GM21723 (cell line): ENCODE results near the gene SIGLEC5.
A peak's percentile ranks its signal among the peaks of the same experiment; 100 is the strongest.

Source experiments
- ATAC-seq: cut with Tn5 transposase; IDR thresholded peaks from one replicate; pipeline ENCODE4 v1.9.1; 2021; ENCODE audit warnings: mild to moderate bottlenecking, moderate library complexity; ENCODE audit not compliant: unreplicated experiment

Gene SIGLEC5

DNA sequence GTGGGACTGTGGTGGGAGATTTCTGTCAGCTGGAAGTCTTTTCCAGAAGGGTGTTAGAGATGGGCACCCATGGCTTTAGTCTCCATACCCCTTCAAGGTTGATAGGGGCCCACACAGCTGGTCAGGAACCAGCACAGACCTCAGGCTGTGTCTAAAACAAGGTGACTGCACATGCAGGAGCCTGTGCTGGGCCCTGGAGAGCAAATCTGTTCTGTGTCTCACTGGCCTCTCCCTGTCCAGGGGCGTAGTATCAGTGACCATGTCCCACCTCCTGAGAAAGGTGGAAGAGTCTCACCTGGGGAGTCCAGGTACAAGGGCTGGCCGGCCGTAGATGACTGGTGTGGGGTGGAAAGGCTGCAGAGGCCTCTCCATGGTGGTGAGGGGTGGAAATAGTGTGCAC lies 39.8 kb downstream of the SIGLEC5 start:
- no peak for ATAC-seq

DNA sequence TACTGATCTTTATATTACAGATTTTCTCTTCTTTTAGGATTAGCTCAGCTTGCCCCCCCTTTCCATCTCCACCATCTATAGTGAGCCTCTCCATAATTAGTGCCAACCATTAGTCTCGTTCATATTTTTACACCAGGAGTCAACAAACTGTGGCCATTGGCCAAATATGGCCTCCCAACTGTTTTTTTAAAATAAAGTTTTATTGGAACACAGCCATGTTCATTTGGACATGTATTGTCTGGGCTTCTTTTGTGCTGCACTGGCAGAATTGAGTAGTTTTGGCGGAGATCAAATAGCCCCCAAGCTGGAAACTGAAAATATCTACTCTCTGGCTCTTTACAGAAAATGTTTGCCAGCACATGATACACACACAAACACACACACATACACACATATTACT lies 40.7 kb downstream of the SIGLEC5 start:
- no peak for ATAC-seq

DNA sequence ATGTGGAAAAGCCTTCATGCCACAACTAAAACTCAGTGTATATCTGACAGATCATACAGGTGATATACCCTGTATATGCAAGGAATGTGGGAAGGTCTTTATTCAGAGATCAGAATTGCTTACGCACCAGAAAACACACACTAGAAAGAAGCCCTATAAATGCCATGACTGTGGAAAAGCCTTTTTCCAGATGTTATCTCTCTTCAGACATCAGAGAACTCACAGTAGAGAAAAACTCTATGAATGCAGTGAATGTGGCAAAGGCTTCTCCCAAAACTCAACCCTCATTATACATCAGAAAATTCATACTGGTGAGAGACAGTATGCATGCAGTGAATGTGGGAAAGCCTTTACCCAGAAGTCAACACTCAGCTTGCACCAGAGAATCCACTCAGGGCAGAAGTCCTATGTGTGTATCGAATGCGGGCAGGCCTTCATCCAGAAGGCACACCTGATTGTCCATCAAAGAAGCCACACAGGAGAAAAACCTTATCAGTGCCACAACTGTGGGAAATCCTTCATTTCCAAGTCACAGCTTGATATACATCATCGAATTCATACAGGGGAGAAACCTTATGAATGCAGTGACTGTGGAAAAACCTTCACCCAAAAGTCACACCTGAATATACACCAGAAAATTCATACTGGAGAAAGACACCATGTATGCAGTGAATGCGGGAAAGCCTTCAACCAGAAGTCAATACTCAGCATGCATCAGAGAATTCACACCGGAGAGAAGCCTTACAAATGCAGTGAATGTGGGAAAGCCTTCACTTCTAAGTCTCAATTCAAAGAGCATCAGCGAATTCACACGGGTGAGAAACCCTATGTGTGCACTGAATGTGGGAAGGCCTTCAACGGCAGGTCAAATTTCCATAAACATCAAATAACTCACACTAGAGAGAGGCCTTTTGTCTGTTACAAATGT lies 42.7 kb downstream of the SIGLEC5 start:
- no peak for ATAC-seq

DNA sequence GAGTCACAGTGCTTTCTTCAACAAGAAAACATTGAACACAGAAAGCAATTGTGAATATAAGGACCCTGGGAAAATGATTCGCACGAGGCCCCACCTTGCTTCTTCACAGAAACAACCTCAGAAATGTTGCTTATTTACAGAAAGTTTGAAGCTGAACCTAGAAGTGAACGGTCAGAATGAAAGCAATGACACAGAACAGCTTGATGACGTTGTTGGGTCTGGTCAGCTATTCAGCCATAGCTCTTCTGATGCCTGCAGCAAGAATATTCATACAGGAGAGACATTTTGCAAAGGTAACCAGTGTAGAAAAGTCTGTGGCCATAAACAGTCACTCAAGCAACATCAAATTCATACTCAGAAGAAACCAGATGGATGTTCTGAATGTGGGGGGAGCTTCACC lies 43.4 kb downstream of the SIGLEC5 start:
- no peak for ATAC-seq

DNA sequence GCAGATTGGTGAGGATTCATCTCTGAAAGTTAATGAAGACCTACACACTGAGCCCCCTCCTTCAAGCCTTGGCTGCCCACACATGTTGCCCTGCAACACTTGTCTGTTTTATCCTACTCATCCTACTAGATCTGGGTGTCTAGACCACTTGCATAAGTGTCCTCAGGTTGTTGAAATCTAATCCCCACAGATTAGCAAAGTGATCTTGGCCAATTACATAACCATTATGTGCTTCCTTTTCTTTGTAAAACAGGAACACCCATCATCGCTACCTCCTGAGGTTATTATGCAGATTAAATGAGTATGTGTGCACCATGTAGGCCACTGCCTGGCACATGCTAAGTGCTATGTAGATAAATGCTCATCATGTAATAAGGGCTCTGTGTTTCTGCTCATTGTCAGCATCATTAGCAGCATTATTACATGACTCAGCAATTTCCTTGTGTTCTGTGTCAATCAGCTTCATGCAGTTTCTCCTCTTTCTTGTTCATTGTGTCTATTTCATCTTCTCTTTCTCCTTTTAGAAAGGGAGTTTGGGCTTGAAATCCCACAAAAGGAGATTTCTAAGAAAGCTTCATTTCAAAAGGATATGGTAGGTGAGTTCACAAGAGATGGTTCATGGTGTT lies 44.0 kb downstream of the SIGLEC5 start:
- ATAC-seq, result no peak

DNA sequence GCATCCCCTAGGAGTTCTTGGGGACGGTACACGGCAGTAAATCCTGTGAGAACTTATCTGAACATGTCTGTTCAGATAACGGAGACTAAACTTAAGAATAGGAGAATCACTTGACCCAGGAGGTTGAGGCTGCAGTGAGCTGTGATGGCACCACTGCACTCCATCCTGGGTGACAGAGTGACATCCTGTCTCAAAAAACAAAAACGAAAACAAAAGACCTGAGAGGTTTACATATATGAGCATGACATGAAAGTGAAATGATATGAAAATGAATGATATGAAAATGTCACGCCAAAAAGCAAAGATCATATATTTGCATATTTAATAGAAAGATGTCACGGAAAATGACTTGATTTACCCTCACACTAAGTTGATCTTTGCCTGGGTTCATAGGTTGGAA lies 53.4 kb downstream of the SIGLEC5 start:
- no peak for ATAC-seq

DNA sequence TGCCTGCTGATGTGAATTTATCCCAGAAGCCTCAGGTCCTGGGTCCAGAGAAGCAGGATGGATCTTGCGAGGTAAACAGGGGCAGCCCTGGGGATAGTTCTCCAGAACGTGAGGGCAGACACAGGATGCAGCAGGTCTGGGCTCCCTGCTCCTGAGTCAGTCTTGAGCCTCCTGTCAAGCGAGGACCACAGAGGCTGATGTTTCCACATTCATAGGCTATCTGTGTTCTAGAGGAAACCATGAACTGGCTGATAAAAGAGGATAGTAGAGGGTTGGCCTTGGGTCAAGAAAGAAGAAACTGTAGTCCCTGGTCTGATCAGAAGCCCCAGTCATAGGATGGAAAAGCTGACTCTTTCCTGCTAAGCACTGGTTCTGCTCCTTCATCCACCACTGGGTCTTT lies 56.9 kb downstream of the SIGLEC5 start:
- no peak for ATAC-seq

DNA sequence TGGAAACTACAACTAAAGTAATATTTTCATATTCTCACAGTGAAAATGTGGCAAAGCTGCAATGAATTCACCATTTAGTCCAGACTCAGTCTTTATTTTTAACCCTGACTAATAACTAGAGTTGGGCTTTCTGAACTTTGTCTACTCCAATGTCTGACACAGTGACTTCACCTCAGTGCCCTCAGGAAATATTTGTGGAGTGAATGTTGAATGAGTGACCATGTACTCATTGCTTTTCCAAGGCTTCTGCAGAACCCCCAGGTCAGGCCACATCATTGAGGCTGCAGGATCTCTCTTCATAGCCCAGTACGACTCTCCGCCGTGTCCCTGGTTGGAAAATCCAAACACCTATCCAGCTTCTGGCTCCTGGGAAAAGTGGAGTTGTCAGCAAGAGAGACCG lies 57.3 kb downstream of the SIGLEC5 start:
- no peak for ATAC-seq

DNA sequence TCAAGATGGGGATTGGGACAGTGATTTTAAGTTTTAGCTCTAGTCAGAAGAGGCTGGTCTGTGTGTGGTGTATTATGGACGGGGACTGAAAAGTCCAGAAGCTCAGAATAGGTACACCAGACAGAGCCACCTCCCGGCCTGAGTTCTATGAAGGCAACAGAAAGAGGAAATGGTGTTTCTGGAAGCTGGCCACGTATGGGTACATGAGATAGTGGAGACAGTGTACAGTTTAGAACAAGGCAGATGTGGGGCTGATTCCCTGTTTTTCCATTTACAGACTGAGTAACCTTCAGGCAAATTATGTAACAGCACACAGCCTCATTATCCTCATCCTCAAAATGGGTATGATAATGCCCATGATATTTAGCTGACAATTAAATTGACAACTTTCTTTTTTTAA lies 57.8 kb downstream of the SIGLEC5 start:
- no peak for ATAC-seq

DNA sequence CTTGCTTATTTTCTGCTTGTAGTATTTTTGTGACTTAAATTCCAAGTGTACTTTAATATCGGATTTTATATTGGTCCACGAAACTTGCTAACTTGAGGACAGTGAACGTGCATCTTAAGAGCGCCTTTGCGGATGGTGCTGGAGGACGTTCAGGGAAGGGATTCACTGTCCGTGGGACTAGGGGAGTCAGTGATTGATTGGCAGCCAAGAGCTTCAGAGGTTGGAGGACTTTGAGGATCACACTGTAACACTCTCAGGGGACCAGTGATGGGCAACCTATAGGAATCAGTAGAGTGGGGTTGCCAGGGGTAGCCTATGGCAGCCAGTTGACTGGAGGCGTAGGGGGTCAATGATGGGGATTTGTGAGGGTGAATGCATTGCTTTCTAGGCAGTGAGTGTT lies 58.6 kb downstream of the SIGLEC5 start:
- ATAC-seq, result no peak

DNA sequence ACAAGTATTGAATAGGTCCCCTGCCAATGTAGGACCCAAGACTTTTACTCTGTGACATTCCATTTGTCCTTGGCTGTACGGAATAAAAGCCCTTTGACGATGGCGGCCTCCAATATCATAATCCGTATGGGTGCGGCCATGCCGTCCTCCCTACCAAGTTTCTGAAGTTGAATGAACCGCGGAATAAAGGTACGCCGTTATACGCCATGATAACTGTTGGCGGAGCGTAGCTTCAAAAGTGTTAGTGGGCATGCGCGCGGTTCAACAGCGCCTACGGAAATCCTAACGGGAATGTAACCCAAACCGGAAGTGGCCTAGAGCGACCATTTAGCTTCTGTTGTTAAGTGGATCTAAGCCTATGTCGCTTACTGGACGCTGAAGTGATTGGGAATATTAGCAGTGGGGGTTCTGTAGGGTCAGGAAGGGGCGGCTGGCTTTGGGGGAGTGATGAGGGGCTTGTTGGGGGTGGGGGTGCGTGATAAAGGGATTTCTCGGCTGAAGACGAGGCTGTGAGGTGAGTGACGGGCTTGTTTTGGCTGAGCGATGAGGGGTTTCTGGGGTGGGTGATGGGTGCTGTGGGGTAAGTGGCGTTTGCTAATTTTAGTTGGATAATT lies 59.1 kb downstream of the SIGLEC5 start, which contains the start of gene ZNF175:
ZNF175 (plus strand) TSS at position 322 of the 614 bp plus-strand sequence. CDS start 2,047 bp downstream, outside the sequence.
- ATAC-seq, result peak; percentile 85

DNA sequence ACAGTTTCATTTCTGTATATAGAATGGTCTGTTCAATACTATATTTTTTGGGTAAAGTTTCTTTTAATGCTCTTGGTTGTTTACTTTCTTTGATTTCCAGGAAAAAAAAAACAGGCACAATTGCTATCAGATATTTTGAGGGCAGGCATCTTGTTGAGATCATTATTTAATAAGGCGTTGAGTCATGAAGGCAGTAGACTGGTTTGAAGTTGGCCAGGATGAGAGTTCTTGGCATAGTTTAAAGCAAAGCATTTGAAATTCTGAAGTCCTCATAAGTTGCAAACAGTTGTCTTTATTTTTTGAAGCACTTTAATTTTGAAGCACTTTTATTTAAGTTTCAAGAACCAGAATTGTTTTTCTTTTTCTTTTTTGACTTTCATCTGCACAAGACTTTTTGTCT lies 61.7 kb downstream of the SIGLEC5 start:
- ATAC-seq, result no peak

DNA sequence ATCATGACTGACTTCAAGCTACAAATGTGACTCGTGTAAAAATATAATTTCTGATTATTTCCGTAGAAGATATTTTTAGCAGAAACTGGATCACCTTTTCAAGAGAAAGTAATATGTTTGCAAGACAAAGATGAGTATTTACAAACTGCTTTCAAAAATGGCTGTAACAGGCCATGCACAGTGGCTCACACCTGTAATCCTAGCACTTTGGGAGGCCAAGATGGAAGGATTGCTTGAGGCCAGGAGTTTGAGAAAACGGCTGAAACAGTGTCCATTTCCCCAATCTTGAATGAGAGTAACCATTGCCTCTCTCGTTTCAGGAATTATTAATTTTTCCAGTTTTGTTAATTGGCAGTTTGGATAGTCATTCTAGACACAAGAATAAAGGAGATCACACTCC lies 62.6 kb downstream of the SIGLEC5 start:
- ATAC-seq, result no peak

DNA sequence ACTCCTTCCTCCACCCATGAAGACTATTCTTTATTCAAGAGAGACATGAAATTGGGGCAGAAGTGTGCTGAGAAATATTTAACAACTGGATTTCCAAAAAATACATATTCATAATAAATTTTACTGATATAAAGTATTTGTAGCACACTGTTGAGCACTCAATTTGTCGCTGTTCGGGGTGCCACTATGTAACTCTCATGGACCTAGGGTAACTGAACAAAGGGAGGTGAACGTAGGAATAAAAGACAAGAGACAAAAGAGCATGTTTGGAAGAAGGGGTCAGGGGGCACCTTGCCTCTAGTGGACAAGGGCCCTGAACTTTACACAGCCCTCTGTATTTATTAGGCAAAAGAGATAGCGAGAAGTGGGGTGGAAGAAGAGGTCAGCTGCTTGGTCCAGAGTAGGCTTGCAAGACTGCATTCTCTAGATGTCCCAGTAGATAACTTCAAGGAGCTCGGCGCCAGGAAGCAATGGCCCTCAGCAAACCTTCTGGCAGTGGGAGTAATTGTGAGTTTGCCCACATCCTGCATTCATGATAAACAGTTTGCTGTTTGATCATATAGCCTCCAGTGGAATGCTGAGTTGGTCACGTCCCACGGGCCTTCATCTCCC lies 63.6 kb downstream of the SIGLEC5 start:
- ATAC-seq, result no peak

DNA sequence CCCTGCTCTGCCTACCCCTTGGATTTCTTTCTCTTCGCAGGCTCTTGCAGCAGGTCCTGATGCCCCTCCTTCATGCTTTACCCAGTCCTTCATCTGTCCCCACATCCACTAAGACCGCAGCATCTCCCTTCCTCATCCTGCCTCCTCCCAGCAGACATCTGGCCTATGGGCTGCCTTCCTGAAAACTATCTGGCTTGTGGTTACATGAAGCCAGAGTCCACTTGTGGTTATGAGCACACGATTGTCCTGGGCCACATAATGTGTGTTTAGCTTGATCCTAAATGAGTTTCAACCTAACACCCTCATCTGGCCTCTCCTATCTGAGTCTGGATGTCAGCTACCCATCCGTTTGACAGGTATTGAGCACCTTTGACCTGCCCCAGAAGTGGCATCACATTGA lies 64.6 kb downstream of the SIGLEC5 start:
- no peak for ATAC-seq

DNA sequence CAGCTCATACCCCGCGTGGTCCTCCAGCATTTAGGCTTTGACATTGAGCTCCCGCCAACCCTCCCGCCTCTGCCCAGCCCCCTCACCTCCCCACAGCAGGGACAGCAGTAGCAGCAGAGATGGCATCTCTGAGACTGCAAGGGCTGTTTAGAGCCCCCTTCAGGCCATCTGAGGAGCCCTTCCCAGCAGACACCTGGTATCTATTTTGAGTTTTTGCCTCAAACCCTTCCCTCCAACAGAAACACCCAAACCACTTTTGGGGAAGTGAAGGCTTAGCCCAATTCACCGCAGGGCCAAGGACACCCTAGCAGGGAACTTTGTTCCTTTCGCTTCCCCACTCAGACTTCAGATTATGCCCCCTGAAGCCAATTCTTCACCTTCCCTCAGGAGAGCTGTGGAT lies 65.4 kb downstream of the SIGLEC5 start:
- ATAC-seq, result no peak
